Fibroblast of the aortic adventitia (primary cell): ENCODE results near the gene PTTG1IP. TPM values are rescaled to one million over a fixed set of nuclear protein-coding genes. Genes with fewer than 3 reads are reported as not detected.

Experiments used
- DNase-seq: peaks from one replicate; pipeline ENCODE4 v3.0.0-alpha.2; 2010; ENCODE audit warnings: low read depth
- H3K4me3 ChIP-seq: 2 replicates; pipeline ENCODE4 v1.5.1; 2011; ENCODE audit warnings: low read depth, mild to moderate bottlenecking, control low read depth, low read length, moderate library complexity
- total RNA-seq: library from RNA; depleted of rRNA; stranded (reverse); fragments of >200 nt; gene quantifications from 2 replicates; pipeline ENCODE4 v1.2.3, GENCODE V29; 2012; ENCODE audit warnings: low replicate concordance
- TF ChIP-seq, protein P1 (sequence below): IDR thresholded peaks from 2 replicates; pipeline ENCODE4 v1.5.1; 2011; ENCODE audit warnings: mild to moderate bottlenecking, low read length, control low read depth, inconsistent platforms; ENCODE audit not compliant: insufficient read depth

PTTG1IP gene
- total RNA-seq, 1 donor: 226 TPM

DNA sequence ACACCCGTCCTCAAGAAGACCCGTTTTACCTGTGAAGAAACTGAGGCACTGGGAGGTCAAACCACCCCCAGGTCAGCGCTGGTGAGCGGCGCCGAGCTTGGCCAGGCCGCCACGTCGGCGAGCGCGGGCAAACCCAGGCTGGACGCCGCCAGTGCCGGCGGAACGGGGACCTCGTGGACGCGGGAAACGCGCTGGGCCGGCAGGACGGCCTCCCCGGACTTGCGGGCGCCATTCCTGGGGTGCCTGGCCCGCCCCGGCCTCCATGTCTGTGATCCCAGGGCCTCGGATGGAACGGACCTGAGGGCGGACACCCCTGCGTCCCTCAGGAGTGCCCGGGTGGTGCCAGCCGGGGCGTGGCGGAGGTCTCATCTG is 54.9 kb downstream of the PTTG1IP start:
- no peak for DNase-seq
- H3K4me3 ChIP-seq: peak overlapping the region; percentile 67
- TF ChIP-seq, protein P1, sequence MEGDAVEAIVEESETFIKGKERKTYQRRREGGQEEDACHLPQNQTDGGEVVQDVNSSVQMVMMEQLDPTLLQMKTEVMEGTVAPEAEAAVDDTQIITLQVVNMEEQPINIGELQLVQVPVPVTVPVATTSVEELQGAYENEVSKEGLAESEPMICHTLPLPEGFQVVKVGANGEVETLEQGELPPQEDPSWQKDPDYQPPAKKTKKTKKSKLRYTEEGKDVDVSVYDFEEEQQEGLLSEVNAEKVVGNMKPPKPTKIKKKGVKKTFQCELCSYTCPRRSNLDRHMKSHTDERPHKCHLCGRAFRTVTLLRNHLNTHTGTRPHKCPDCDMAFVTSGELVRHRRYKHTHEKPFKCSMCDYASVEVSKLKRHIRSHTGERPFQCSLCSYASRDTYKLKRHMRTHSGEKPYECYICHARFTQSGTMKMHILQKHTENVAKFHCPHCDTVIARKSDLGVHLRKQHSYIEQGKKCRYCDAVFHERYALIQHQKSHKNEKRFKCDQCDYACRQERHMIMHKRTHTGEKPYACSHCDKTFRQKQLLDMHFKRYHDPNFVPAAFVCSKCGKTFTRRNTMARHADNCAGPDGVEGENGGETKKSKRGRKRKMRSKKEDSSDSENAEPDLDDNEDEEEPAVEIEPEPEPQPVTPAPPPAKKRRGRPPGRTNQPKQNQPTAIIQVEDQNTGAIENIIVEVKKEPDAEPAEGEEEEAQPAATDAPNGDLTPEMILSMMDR: no peak

- TF ChIP-seq, protein P1: no peak
- DNase-seq: peak; percentile 72
- H3K4me3 ChIP-seq: peak within 1 kb of the TSS; percentile 80
These were observed 55.4 kb downstream of the PTTG1IP start, which contains the start of gene SUMO3 for GRCh38 chr21:44817914-44818639. Gene SUMO3 (minus strand): TSS chr21:44818062. CDS start chr21:44817968, 94 bp downstream.

GRCh38 chr21:44817506-44817880 is 56.0 kb downstream of the PTTG1IP start:
- TF ChIP-seq, protein P1: no peak
- H3K4me3 ChIP-seq: peak overlapping the region; percentile 80
- DNase-seq: peak; percentile 86

DNA sequence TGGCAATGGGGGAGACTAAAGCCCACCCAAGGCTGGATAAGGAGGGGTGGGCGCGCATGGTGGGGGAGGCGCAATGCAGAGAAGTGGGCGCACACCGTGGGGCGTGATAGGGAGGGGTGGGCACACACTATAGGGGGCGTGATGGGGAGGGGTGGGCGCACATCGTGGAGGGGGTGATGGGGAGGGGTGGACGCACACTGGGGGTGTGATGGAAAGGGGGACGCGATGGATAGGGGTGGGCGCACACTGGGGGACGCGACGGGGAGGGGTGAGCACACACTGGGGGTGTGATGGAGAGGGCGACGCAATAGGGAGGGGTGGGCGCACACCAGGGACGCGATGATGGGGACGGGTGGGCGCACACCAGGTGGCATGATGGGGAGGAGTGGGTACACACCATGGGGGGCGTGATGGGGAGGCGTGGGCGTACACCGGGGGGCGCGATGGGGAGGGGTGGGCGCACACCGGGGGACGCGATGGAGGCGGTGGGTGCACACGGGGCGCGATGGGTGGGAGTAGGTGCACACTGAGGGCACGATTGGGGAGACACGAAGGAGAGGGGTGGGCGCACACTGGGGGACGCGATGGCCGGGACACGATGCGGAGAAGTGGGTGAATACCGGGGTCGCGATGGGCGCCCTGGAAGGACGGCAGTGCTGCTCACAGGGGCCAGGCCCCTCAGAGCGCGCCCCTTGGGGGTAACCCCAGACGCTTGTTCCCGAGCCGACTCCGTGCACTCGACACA is 56.6 kb downstream of the PTTG1IP start:
- TF ChIP-seq, protein P1: no peak
- H3K4me3 ChIP-seq: peak overlapping the region; percentile 80
- no peak for DNase-seq

- no peak overlapping the region for H3K4me3 ChIP-seq
- no peak for DNase-seq
- TF ChIP-seq, protein P1: no peak
These were observed 57.5 kb downstream of the PTTG1IP start for GRCh38 chr21:44815852-44816628.

DNA sequence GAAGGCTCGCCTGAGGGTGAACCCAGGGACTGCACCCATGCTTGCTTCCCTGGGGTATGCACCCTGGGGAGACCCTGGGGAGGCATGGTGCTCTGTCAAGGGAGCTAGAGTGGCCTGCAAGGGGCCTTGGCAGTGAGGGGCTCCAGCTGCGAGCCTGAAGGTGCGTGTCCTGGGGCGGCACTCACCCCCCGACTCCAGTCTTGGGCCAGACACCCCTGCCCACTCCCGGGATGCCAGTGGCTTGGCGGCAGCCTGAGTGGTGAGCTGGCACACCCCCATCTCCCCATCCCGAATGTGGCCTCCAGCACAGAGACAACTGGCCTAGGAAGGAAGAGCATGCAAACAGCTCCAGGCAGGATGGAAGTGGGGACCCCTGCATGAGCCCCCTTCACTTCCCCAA is 58.3 kb downstream of the PTTG1IP start:
- no peak for DNase-seq
- no peak overlapping the region for H3K4me3 ChIP-seq
- TF ChIP-seq, protein P1: no peak
